Smooth muscle cell (in vitro differentiated cells): ENCODE data around the gene SMARCA4. TPM values are rescaled to one million over a fixed set of nuclear protein-coding genes. Genes with fewer than 3 reads are reported as not detected.
"Not testable (repeated sequence)": the region's sequence is repeated elsewhere in the genome, so short reads cannot be mapped to it uniquely, and the experiment has no call there.

Source experiments
- DNase-seq: peaks from one replicate; lab custom pipeline; 2025; ENCODE audit not compliant: unreplicated experiment; lab: John Stamatoyannopoulos, UW
- H2AFZ ChIP-seq: fragments of 200-600 bp; sonication (generic); 2 replicates; pipeline ENCODE4 v1.6.0; 2016; ENCODE audit warnings: antibody characterized with exemption, low read depth, mild to moderate bottlenecking
- H3F3A ChIP-seq: fragments of 200-600 bp; sonication (generic); 2 replicates; pipeline ENCODE4 v1.6.0; 2017; ENCODE audit warnings: antibody characterized with exemption, low read depth
- H3K27ac ChIP-seq: fragments of 200-600 bp; sonication (generic); 2 replicates; pipeline ENCODE4 v1.5.1; 2016; ENCODE audit warnings: low read depth, mild to moderate bottlenecking
- H3K27me3 ChIP-seq: fragments of 200-600 bp; sonication (generic); 2 replicates; pipeline ENCODE4 v1.6.1; 2016; ENCODE audit warnings: low read depth, mild to moderate bottlenecking
- H3K36me3 ChIP-seq: fragments of 200-600 bp; sonication (generic); 2 replicates; pipeline ENCODE4 v1.5.1; 2016; ENCODE audit warnings: low read depth
- H3K4me1 ChIP-seq: fragments of 200-600 bp; sonication (generic); 2 replicates; pipeline ENCODE4 v1.5.1; 2016; ENCODE audit warnings: low read depth
- H3K4me2 ChIP-seq: fragments of 200-600 bp; sonication (generic); 2 replicates; pipeline ENCODE4 v1.6.0; 2016; ENCODE audit warnings: mild to moderate bottlenecking
- H3K4me3 ChIP-seq: fragments of 200-600 bp; sonication (generic); 2 replicates; pipeline ENCODE4 v1.5.1; 2016; ENCODE audit warnings: mild to moderate bottlenecking
- H3K79me2 ChIP-seq: fragments of 200-600 bp; sonication (generic); 2 replicates; pipeline ENCODE4 v1.6.0; 2016; ENCODE audit warnings: low read depth, mild to moderate bottlenecking
- H3K9ac ChIP-seq: fragments of 200-600 bp; sonication (generic); 2 replicates; pipeline ENCODE4 v1.6.0; 2016; ENCODE audit warnings: low read depth
- H3K9me3 ChIP-seq: fragments of 200-600 bp; sonication (generic); replicated peaks from 2 replicates; pipeline ENCODE4 v1.5.1; 2016; ENCODE audit warnings: low read depth
- H4K20me1 ChIP-seq: fragments of 200-600 bp; sonication (generic); 2 replicates; pipeline ENCODE4 v1.6.0; 2016; ENCODE audit warnings: low read depth
- WGBS: methylation state at CpG from one replicate; pipeline ENCODE4 v1.1.7; 2016; ENCODE audit warnings: low lambda C conversion rate; 5-methylcytosine and 5-hydroxymethylcytosine counted together
- polyA plus RNA-seq: library from polyadenylated mRNA; unstranded; fragments of >200 nt; fragmentation: Nextera tagmentation; extraction: Ambion mirVana; gene quantifications from 2 replicates; pipeline ENCODE4 v1.2.1, GENCODE V29; 2016
- total RNA-seq: library from RNA; depleted of rRNA; stranded (reverse); fragments of >200 nt; gene quantifications from 2 replicates; pipeline ENCODE4 v1.2.3, GENCODE V29; 2014
- TF ChIP-seq, protein P1 (sequence below): fragments of 200-600 bp; sonication (generic); IDR thresholded peaks from 2 replicates; pipeline ENCODE4 v1.5.1; 2017; ENCODE audit warnings: borderline replicate concordance, mild to moderate bottlenecking, antibody characterized with exemption; ENCODE audit not compliant: insufficient read depth, poor library complexity, severe bottlenecking

The SMARCA4 gene
- total and polyA plus RNA-seq, 2 experiments from 2014 or later: 59.6 to 100 TPM

GRCh38 chr19:11088506-11089253 is 127.8 kb downstream of the SMARCA4 start:
- H3K4me1 ChIP-seq: peaks cover 24% of the 10 kb centered on the region
- H3K4me2 ChIP-seq: peak overlapping the region; percentile 85

DNA sequence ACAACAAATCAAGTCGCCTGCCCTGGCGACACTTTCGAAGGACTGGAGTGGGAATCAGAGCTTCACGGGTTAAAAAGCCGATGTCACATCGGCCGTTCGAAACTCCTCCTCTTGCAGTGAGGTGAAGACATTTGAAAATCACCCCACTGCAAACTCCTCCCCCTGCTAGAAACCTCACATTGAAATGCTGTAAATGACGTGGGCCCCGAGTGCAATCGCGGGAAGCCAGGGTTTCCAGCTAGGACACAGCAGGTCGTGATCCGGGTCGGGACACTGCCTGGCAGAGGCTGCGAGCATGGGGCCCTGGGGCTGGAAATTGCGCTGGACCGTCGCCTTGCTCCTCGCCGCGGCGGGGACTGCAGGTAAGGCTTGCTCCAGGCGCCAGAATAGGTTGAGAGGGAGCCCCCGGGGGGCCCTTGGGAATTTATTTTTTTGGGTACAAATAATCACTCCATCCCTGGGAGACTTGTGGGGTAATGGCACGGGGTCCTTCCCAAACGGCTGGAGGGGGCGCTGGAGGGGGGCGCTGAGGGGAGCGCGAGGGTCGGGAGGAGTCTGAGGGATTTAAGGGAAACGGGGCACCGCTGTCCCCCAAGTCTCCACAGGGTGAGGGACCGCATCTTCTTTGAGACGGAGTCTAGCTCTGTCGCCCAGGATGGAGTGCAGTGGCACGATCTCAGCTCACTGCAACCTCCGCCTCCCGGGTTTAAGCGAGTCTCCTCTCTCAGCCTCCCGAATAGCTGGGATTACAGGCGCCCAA is 128.6 kb downstream of the SMARCA4 start, which contains the start of gene LDLR:
Gene LDLR, plus strand, starts transcription at position 210 of the 760 bp plus-strand sequence. Its CDS starts 86 bp downstream, at position 296.
- peaks cover 41% of the 10 kb centered on the region for H4K20me1 ChIP-seq
- peaks cover 23% of the 10 kb centered on the region for H3K4me1 ChIP-seq
- H3K9ac ChIP-seq: peak within 1 kb of the TSS; percentile 99
- H3K4me2 ChIP-seq: peak within 1 kb of the TSS; percentile 85
- peaks cover 51% of the 10 kb centered on the region for H3K79me2 ChIP-seq
- H3F3A ChIP-seq: peaks cover 16% of the 10 kb centered on the region
- no peak within 1 kb of the TSS for H2AFZ ChIP-seq
- H3K9me3 ChIP-seq: no peaks in the 10 kb centered on the region
- no peaks in the 10 kb centered on the region for H3K27me3 ChIP-seq
- peak; percentile 52 for DNase-seq
- H3K27ac ChIP-seq: peak within 1 kb of the TSS; percentile 98
- TF ChIP-seq, protein P1, sequence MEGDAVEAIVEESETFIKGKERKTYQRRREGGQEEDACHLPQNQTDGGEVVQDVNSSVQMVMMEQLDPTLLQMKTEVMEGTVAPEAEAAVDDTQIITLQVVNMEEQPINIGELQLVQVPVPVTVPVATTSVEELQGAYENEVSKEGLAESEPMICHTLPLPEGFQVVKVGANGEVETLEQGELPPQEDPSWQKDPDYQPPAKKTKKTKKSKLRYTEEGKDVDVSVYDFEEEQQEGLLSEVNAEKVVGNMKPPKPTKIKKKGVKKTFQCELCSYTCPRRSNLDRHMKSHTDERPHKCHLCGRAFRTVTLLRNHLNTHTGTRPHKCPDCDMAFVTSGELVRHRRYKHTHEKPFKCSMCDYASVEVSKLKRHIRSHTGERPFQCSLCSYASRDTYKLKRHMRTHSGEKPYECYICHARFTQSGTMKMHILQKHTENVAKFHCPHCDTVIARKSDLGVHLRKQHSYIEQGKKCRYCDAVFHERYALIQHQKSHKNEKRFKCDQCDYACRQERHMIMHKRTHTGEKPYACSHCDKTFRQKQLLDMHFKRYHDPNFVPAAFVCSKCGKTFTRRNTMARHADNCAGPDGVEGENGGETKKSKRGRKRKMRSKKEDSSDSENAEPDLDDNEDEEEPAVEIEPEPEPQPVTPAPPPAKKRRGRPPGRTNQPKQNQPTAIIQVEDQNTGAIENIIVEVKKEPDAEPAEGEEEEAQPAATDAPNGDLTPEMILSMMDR: no peak
- WGBS: 2% methylated on average over 43 of the region's 43 CpGs
- no peaks in the 10 kb centered on the region for H3K36me3 ChIP-seq
- peak within 1 kb of the TSS; percentile 87 for H3K4me3 ChIP-seq

More at GRCh38 chr19:11088506-11089253, 127.8 kb downstream of the SMARCA4 start:
- H3K4me3 ChIP-seq: peak overlapping the region; percentile 87
- H3F3A ChIP-seq: peaks cover 15% of the 10 kb centered on the region
- H3K27ac ChIP-seq: peak overlapping the region; percentile 98
- H3K27me3 ChIP-seq: no peaks in the 10 kb centered on the region
- no peak overlapping the region for H2AFZ ChIP-seq
- H3K79me2 ChIP-seq: peaks cover 43% of the 10 kb centered on the region
- peak overlapping the region; percentile 99 for H3K9ac ChIP-seq
- no peak for DNase-seq
- H3K36me3 ChIP-seq: no peaks in the 10 kb centered on the region
- H3K9me3 ChIP-seq: no peaks in the 10 kb centered on the region
- peaks cover 33% of the 10 kb centered on the region for H4K20me1 ChIP-seq
- 21% methylated on average over 11 of the region's 11 CpGs for WGBS
- TF ChIP-seq, protein P1: no peak

DNA sequence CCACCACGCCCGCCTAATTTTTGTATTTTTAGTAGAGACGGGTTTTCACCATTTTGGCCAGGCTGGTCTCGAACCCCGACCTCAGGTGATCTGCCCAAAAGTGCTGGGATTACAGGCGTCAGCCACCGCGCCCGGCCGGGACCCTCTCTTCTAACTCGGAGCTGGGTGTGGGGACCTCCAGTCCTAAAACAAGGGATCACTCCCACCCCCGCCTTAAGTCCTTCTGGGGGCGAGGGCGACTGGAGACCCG is 129.1 kb downstream of the SMARCA4 start:
- H3K9me3 ChIP-seq, H3K36me3 ChIP-seq, H3K27me3 ChIP-seq, H2AFZ ChIP-seq, DNase-seq: not testable (repeated sequence)
- Histone ChIP-seq H3K9ac (peak overlapping the region; percentile 99), H3F3A (peaks cover 15% of the 10 kb centered on the region), H3K79me2 (peaks cover 56% of the 10 kb centered on the region), H3K4me1 (peaks cover 19% of the 10 kb centered on the region), H3K27ac (peak overlapping the region; percentile 98), H3K4me3 (peak overlapping the region; percentile 87), H4K20me1 (peaks cover 46% of the 10 kb centered on the region), H3K4me2 (peak overlapping the region; percentile 85)
- under 1% methylated on average over 15 of the region's 15 CpGs for WGBS

DNA sequence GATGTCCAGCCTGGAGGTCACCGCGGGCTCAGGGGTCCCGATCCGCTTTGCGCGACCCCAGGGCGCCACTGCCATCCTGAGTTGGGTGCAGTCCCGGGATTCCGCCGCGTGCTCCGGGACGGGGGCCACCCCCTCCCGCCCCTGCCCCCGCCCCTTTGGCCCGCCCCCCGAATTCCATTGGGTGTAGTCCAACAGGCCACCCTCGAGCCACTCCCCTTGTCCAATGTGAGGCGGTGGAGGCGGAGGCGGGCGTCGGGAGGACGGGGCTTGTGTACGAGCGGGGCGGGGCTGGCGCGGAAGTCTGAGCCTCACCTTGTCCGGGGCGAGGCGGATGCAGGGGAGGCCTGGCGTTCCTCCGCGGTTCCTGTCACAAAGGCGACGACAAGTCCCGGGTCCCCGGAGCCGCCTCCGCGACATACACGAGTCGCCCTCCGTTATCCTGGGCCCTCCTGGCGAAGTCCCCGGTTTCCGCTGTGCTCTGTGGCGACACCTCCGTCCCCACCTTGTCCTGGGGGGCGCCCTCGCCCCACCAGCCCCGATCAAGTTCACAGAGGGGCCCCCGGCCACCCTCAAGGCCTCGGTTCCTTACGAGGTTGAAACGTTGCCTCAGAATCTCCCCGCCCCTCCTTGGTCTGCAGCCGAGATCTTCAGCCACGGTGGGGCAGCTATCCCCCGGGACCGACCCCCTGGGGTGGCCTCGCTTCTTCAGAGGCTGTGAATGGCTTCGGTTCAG is 129.6 kb downstream of the SMARCA4 start:
- Histone ChIP-seq H2AFZ (no peak overlapping the region), H3K4me3 (peak overlapping the region; percentile 87), H3K36me3 (no peaks in the 10 kb centered on the region), H3K4me1 (peaks cover 19% of the 10 kb centered on the region), H3F3A (peaks cover 12% of the 10 kb centered on the region), H3K27me3 (no peaks in the 10 kb centered on the region), H3K27ac (peak overlapping the region; percentile 98), H3K79me2 (peaks cover 61% of the 10 kb centered on the region), H4K20me1 (peaks cover 50% of the 10 kb centered on the region), H3K9ac (peak overlapping the region; percentile 99), H3K4me2 (peak overlapping the region; percentile 100), H3K9me3 (no peaks in the 10 kb centered on the region)
- TF ChIP-seq, protein P1: no peak
- peak; percentile 83 for DNase-seq
- under 1% methylated on average over 39 of the region's 64 CpGs for WGBS
